ENCODE results near the gene RTN4R. TPM values are rescaled to one million over a fixed set of nuclear protein-coding genes. Genes with fewer than 3 reads are reported as not detected.

The RTN4R gene
- total and polyA plus RNA-seq, 9 of the 15 experiments (the other 6 are each of a cell fraction or from before 2014, with no cell fraction given): 0.04 to 2.8 (median 1.4) TPM; not detected in 3

GRCh38 chr22:20258584-20259326, 9.4 kb downstream of the RTN4R start (continued):
- peak; percentile 50; the same call in 1 of the 2 replicates for TF ChIP-seq KLF13 (tag; IDR thresholded peaks at IDR 0.05; ENCODE audit: borderline replicate concordance, low read depth)
- TF ChIP-seq ZNF699 (CRISPR knock-in tag; IDR thresholded peaks at IDR 0.05; ENCODE audit: insufficient replicate concordance): no peak
- TF ChIP-seq, protein P1, sequence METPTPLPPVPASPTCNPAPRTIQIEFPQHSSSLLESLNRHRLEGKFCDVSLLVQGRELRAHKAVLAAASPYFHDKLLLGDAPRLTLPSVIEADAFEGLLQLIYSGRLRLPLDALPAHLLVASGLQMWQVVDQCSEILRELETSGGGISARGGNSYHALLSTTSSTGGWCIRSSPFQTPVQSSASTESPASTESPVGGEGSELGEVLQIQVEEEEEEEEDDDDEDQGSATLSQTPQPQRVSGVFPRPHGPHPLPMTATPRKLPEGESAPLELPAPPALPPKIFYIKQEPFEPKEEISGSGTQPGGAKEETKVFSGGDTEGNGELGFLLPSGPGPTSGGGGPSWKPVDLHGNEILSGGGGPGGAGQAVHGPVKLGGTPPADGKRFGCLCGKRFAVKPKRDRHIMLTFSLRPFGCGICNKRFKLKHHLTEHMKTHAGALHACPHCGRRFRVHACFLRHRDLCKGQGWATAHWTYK (CRISPR knock-in tag; IDR thresholded peaks at IDR 0.05): peak; percentile 36; the same call in 1 of the 2 replicates
- TF ChIP-seq ZC3H4 (CRISPR knock-in tag; IDR thresholded peaks at IDR 0.05; ENCODE audit: borderline replicate concordance): 0 out of 2 replicates have a peak, but pooled peaks have one; percentile 44
- no peak for TF ChIP-seq FUS (optimal IDR thresholded peaks at IDR 0.05; ENCODE audit: low read depth, low read length)
- no peak for TF ChIP-seq HMG20A (CRISPR knock-in tag; conservative IDR thresholded peaks at IDR 0.05)
- no peak for TF ChIP-seq TAF1 (IDR thresholded peaks at IDR 0.05; ENCODE audit: control insufficient read depth, extremely low read depth, insufficient read depth, low read length, severe bottlenecking)
- TF ChIP-seq ZKSCAN1 (IDR thresholded peaks at IDR 0.05; ENCODE audit: low read depth, low read length): 0 out of 2 replicates have a peak, but pooled peaks have one; percentile 13
- no peak for TF ChIP-seq BRCA1 (IDR thresholded peaks at IDR 0.05)
- peak; percentile 89; the same call in 1 of the 2 replicates for TF ChIP-seq BRCA1 (CRISPR knock-in tag; IDR thresholded peaks at IDR 0.05)
- peak; percentile 96 for TF ChIP-seq ZFP36 (IDR thresholded peaks at IDR 0.05; ENCODE audit: low read depth, low read length, partially characterized antibody)
- TF ChIP-seq BCOR (IDR thresholded peaks at IDR 0.05): peak; percentile 28; the same call in 1 of the 2 replicates
- TF ChIP-seq ZNF24 (IDR thresholded peaks at IDR 0.05): 0 out of 2 replicates have a peak, but pooled peaks have one; percentile 9
- TF ChIP-seq PTBP1 (IDR thresholded peaks at IDR 0.05; ENCODE audit: low read depth, low read length): 0 out of 2 replicates have a peak, but pooled peaks have one; percentile 52
- TF ChIP-seq RBM17 (IDR thresholded peaks at IDR 0.05; ENCODE audit: borderline replicate concordance, low read depth, low read length): no peak
- TF ChIP-seq SMC3 (conservative IDR thresholded peaks at IDR 0.05; ENCODE audit: insufficient read depth, low read depth, low read length): peak; percentile 50
- TF ChIP-seq MED1 (CRISPR knock-in tag; IDR thresholded peaks at IDR 0.05; ENCODE audit: borderline replicate concordance): peak; percentile 77; the same call in 1 of the 2 replicates
- peak; percentile 61; the same call in 1 of the 2 replicates for TF ChIP-seq GABPB2 (CRISPR knock-in tag; conservative IDR thresholded peaks at IDR 0.05)
- TF ChIP-seq PML (IDR thresholded peaks at IDR 0.05; ENCODE audit: low read length): 0 out of 2 replicates have a peak, but pooled peaks have one; percentile 6
- no peak for TF ChIP-seq SMARCE1 (IDR thresholded peaks at IDR 0.05)
- TF ChIP-seq ZFPM2 (CRISPR knock-in tag; IDR thresholded peaks at IDR 0.05): peak; percentile 29; the same call in 1 of the 2 replicates
- TF ChIP-seq YY1 (IDR thresholded peaks at IDR 0.05; ENCODE audit: borderline replicate concordance in 1 of 3, control insufficient read depth in 1 of 3, extremely low read depth in 1 of 3, insufficient read depth in 3 of 3, insufficient read length in 1 of 3, insufficient replicate concordance in 2 of 3, low read depth in 1 of 3, low read length in 2 of 3): peak in 2 of 3 experiments; percentile 7 to 35
- no peak for TF ChIP-seq SIN3B (IDR thresholded peaks at IDR 0.05; ENCODE audit: low read depth)
- TF ChIP-seq CHCHD3 (CRISPR knock-in tag; IDR thresholded peaks at IDR 0.05): no peak
- peak; percentile 37; the same call in 1 of the 2 replicates for TF ChIP-seq ESRRA (IDR thresholded peaks at IDR 0.05; ENCODE audit: borderline replicate concordance, low read depth)
- 0 out of 2 replicates have a peak, but pooled peaks have one; percentile 14 for TF ChIP-seq EP300 (IDR thresholded peaks at IDR 0.05; ENCODE audit: low read length)
- TF ChIP-seq SRSF1 (IDR thresholded peaks at IDR 0.05; ENCODE audit: low read depth, low read length): no peak
- no peak for TF ChIP-seq XRCC4 (IDR thresholded peaks at IDR 0.05; ENCODE audit: extremely low read depth, insufficient read depth, insufficient read length)
- no peak for TF ChIP-seq ZNF780A (CRISPR knock-in tag; IDR thresholded peaks at IDR 0.05)
- TF ChIP-seq ZNF668 (CRISPR knock-in tag; IDR thresholded peaks at IDR 0.05): no peak

All from K562 (cell line).